ENCODE results near the gene ADARB1.

The ADARB1 gene

GRCh38 chr21:45055861-45056260, 18.5 kb upstream of the ADARB1 start:
- DNase-seq, result no peak

GRCh38 chr21:45056296-45056904, 18.0 kb upstream of the ADARB1 start:
- DNase-seq, result no peak

GRCh38 chr21:45056917-45057560, 17.3 kb upstream of the ADARB1 start:
- no peak for DNase-seq

GRCh38 chr21:45057886-45058285, 16.5 kb upstream of the ADARB1 start:
- no peak for DNase-seq

GRCh38 chr21:45059121-45059520, 15.3 kb upstream of the ADARB1 start:
- no peak for DNase-seq

GRCh38 chr21:45060089-45060488, 14.3 kb upstream of the ADARB1 start:
- DNase-seq, result no peak

GRCh38 chr21:45060675-45061311, 13.6 kb upstream of the ADARB1 start:
- no peak for DNase-seq

- no peak for DNase-seq
These were observed 10.3 kb upstream of the ADARB1 start for GRCh38 chr21:45064091-45064490.

GRCh38 chr21:45064618-45065399, 9.6 kb upstream of the ADARB1 start:
- DNase-seq, result no peak

- DNase-seq, result no peak
These were observed 6.7 kb upstream of the ADARB1 start for GRCh38 chr21:45067462-45068285.

- no peak for DNase-seq
These were observed 5.3 kb upstream of the ADARB1 start for GRCh38 chr21:45069085-45069484.

- no peak for DNase-seq
These were observed 4.7 kb upstream of the ADARB1 start for GRCh38 chr21:45069711-45070110.

GRCh38 chr21:45071078-45071873, 3.1 kb upstream of the ADARB1 start:
- no peak for DNase-seq

GRCh38 chr21:45071874-45072737, 2.3 kb upstream of the ADARB1 start:
- no peak for DNase-seq

- no peak for DNase-seq
These were observed 1.6 kb upstream of the ADARB1 start for GRCh38 chr21:45072738-45073300.

GRCh38 chr21:45073301-45074047, 906 bp upstream of the ADARB1 start:
- DNase-seq, result peak in 1 of 2 experiments; percentile 18

GRCh38 chr21:45074818-45075595, 627 bp downstream of the ADARB1 start:
- DNase-seq, result no peak

GRCh38 chr21:45075596-45076244, 1.3 kb downstream of the ADARB1 start:
- DNase-seq, result no peak
